ENCODE measurements around the gene NGF. TPM values are rescaled to one million over a fixed set of nuclear protein-coding genes. Genes with fewer than 3 reads are reported as not detected.

NGF gene
- total and polyA plus RNA-seq, 9 of the 15 experiments (the other 6 are each of a cell fraction or from before 2014, with no cell fraction given): not detected

DNA sequence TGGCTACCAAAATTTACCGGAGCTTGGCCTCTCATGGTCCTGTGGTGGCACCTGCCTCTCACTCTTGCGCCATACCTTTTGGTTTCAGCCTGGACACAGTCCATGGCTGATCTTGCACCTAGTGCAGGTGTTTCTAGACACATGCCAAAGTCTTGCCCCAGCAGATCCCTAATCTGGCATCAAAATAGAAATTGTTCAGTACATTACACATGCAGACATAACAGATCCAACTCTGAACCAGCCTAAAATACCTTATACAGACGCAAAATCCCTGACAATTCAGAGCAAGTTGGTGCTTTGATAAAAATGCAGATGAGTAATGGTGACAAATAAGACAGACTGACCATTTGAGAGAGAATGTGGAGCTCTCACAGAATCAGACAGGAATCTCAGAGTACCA, 44.1 kb downstream of the NGF start (continued):
- TF ChIP-seq, protein P1, sequence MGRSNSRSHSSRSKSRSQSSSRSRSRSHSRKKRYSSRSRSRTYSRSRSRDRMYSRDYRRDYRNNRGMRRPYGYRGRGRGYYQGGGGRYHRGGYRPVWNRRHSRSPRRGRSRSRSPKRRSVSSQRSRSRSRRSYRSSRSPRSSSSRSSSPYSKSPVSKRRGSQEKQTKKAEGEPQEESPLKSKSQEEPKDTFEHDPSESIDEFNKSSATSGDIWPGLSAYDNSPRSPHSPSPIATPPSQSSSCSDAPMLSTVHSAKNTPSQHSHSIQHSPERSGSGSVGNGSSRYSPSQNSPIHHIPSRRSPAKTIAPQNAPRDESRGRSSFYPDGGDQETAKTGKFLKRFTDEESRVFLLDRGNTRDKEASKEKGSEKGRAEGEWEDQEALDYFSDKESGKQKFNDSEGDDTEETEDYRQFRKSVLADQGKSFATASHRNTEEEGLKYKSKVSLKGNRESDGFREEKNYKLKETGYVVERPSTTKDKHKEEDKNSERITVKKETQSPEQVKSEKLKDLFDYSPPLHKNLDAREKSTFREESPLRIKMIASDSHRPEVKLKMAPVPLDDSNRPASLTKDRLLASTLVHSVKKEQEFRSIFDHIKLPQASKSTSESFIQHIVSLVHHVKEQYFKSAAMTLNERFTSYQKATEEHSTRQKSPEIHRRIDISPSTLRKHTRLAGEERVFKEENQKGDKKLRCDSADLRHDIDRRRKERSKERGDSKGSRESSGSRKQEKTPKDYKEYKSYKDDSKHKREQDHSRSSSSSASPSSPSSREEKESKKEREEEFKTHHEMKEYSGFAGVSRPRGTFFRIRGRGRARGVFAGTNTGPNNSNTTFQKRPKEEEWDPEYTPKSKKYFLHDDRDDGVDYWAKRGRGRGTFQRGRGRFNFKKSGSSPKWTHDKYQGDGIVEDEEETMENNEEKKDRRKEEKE (IDR thresholded peaks at IDR 0.05; ENCODE audit: borderline replicate concordance in 1 of 2, control insufficient read depth in 1 of 2, low read depth in 2 of 2, low read length in 1 of 2): no peak
- TF ChIP-seq HCFC1 (IDR thresholded peaks at IDR 0.05; ENCODE audit: low read depth, low read length) (no peak), ZNF445 (CRISPR knock-in tag; IDR thresholded peaks at IDR 0.05; ENCODE audit: low read depth) (no peak), ZNF384 (IDR thresholded peaks at IDR 0.05; ENCODE audit: low read depth, low read length) (no peak)
- TF ChIP-seq, protein P2, sequence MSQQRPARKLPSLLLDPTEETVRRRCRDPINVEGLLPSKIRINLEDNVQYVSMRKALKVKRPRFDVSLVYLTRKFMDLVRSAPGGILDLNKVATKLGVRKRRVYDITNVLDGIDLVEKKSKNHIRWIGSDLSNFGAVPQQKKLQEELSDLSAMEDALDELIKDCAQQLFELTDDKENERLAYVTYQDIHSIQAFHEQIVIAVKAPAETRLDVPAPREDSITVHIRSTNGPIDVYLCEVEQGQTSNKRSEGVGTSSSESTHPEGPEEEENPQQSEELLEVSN (IDR thresholded peaks at IDR 0.05; ENCODE audit: borderline replicate concordance in 1 of 2, extremely low read depth in 1 of 2, insufficient read depth in 1 of 2, insufficient read length in 1 of 2, low read depth in 1 of 2, low read length in 1 of 2, poor library complexity in 1 of 2, severe bottlenecking in 1 of 2): no peak
- TF ChIP-seq, protein P3, sequence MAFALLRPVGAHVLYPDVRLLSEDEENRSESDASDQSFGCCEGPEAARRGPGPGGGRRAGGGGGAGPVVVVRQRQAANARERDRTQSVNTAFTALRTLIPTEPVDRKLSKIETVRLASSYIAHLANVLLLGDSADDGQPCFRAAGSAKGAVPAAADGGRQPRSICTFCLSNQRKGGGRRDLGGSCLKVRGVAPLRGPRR (CRISPR knock-in tag; IDR thresholded peaks at IDR 0.05): no peak
